Measurements from ENCODE around the gene BCAP31. TPM values are rescaled to one million over a fixed set of nuclear protein-coding genes. Genes with fewer than 3 reads are reported as not detected.

The BCAP31 gene
- total and polyA plus RNA-seq, 2 donors (not counting 1 experiment from before 2014, with no cell fraction given): 59.5 to 117 TPM

DNA sequence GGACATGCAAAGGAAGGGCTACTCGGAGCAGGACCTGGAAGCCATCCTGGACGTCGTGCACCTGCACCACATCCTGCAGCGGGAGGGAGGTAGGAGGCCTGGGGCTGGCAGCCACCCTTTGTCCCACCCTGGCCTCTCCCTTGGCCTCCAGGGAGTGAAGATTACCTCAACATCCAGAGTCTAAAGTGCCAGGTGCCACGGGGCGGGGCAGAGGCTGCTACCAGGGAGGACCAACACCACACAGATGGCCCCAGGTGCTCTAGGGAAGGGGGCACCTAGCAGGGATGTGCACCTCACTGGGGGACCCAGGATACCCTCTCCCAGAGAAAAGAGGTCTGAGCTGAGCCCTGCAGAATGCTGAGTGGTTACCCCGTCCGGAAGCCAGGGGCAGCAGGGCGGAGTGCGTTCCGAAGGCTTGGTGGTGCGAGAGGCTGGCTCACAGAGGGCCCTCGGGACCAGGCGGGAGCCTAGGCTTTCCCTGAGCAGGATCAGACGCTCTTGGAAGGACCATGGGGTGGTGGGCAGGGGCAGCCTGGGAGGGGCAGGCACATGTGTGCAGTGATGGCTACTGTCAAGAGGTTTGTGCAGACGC, 16.5 kb upstream of the BCAP31 start:
- WGBS (ENCODE audit: insufficient coverage): 98% methylated on average over 9 of the region's 16 CpGs
- no peak overlapping the region for H3K4me3 Mint-ChIP-seq
- ChIA-PET CTCF (no interaction called here), POLR2A (no interaction called here)
- ATAC-seq (ENCODE audit: low read depth): no peak
- TF ChIP-seq, protein P1, sequence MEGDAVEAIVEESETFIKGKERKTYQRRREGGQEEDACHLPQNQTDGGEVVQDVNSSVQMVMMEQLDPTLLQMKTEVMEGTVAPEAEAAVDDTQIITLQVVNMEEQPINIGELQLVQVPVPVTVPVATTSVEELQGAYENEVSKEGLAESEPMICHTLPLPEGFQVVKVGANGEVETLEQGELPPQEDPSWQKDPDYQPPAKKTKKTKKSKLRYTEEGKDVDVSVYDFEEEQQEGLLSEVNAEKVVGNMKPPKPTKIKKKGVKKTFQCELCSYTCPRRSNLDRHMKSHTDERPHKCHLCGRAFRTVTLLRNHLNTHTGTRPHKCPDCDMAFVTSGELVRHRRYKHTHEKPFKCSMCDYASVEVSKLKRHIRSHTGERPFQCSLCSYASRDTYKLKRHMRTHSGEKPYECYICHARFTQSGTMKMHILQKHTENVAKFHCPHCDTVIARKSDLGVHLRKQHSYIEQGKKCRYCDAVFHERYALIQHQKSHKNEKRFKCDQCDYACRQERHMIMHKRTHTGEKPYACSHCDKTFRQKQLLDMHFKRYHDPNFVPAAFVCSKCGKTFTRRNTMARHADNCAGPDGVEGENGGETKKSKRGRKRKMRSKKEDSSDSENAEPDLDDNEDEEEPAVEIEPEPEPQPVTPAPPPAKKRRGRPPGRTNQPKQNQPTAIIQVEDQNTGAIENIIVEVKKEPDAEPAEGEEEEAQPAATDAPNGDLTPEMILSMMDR (IDR thresholded peaks at IDR 0.05): no peak
- TF ChIP-seq EZH2 (IDR thresholded peaks at IDR 0.05; ENCODE audit: borderline replicate concordance, insufficient read depth, low read depth, low read length, poor library complexity, severe bottlenecking): no peak
- H3K9me3 Mint-ChIP-seq (ENCODE audit: insufficient read depth): no peaks in the 10 kb centered on the region
- H3K4me1 Mint-ChIP-seq: peaks cover 30% of the 10 kb centered on the region
- H3K27me3 ChIP-seq (replicated peaks in 1 of 4; ENCODE audit: control extremely low read depth in 1 of 4, control insufficient read depth in 3 of 4, insufficient read depth in 4 of 4, low read length in 3 of 4): no peaks in the 10 kb centered on the region
- H3K27me3 Mint-ChIP-seq: no peaks in the 10 kb centered on the region
- DNase-seq: no peak
- H3K27ac Mint-ChIP-seq: no peak overlapping the region
- intact Hi-C loops (cut with micrococcal nuclease): no loop called here
- no peak overlapping the region for H3K4me2 ChIP-seq (replicated peaks; ENCODE audit: low read depth, low read length, poor library complexity, severe bottlenecking)
- H3K4me1 ChIP-seq (ENCODE audit: control insufficient read depth in 2 of 2, insufficient read depth in 2 of 2, low read length in 2 of 2): peaks cover 8 to 55% of the 10 kb centered on the region in 2 donors
- H2AFZ ChIP-seq (ENCODE audit: insufficient read depth, low read depth, low read length, poor library complexity, severe bottlenecking): no peak overlapping the region
- no peaks in the 10 kb centered on the region for H3K9me3 ChIP-seq (ENCODE audit: control extremely low read depth in 1 of 3, control insufficient read depth in 2 of 3, insufficient read depth in 1 of 3, low read length in 2 of 3)
- H3K27ac ChIP-seq (ENCODE audit: low read length in 2 of 2): no peak overlapping the region
- H3K4me3 ChIP-seq (ENCODE audit: control extremely low read depth in 1 of 5, extremely low read depth in 1 of 5, insufficient read depth in 1 of 5, low read depth in 2 of 5, low read length in 4 of 5): no peak overlapping the region
- H3K36me3 ChIP-seq (replicated peaks in 1 of 2; ENCODE audit: control extremely low read depth in 1 of 2, control insufficient read depth in 1 of 2, extremely low read depth in 1 of 2, insufficient read depth in 2 of 2, low read length in 1 of 2): peaks cover 0 to 11% of the 10 kb centered on the region in 2 experiments
- peaks cover 5% of the 10 kb centered on the region for H3K79me2 ChIP-seq (ENCODE audit: control insufficient read depth, insufficient read depth, low read length)
- H4K20me1 ChIP-seq (ENCODE audit: control insufficient read depth, insufficient read depth, low read length, poor library complexity, severe bottlenecking): no peaks in the 10 kb centered on the region
- H3K9ac ChIP-seq (ENCODE audit: low read length): no peak overlapping the region

DNA sequence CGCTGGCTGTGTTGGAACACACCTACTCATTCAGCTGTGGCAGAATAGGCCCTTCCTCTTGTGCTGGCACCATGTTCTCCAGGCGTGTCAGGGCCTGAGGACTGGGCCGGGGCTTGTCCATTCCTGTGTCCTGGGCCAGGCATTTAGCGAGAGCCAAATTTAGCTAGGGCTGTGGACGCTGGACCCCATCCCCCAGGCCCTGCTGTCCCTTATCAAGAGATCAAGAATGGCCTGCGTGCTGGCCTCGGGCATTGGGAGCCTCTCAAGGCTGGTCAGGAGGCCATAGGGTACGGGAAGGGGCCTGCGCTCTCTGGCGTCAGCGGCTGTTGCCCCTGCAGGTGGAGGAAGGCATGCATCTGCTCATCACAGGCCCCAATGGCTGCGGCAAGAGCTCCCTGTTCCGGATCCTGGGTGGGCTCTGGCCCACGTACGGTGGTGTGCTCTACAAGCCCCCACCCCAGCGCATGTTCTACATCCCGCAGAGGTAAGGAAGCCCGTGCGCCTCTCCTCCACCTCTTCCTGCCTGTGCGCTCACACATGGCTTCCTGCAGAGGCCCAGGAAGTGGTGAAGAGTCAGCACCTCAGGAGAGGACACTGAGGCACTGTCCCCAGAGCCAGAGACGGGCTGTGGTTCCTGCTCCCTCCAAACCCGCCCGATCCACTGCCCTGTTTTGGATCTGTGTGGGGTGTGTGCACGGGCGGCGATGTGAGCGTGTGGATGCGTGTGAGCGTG, 15.7 kb upstream of the BCAP31 start:
- Histone ChIP-seq H3K27ac (ENCODE audit: low read length in 2 of 2) (no peak overlapping the region), H3K9ac (ENCODE audit: low read length) (no peak overlapping the region), H4K20me1 (ENCODE audit: control insufficient read depth, insufficient read depth, low read length, poor library complexity, severe bottlenecking) (no peaks in the 10 kb centered on the region), H3K36me3 (replicated peaks in 1 of 2; ENCODE audit: control extremely low read depth in 1 of 2, control insufficient read depth in 1 of 2, extremely low read depth in 1 of 2, insufficient read depth in 2 of 2, low read length in 1 of 2) (peaks cover 0 to 11% of the 10 kb centered on the region in 2 experiments), H3K4me3 (ENCODE audit: control extremely low read depth in 1 of 5, extremely low read depth in 1 of 5, insufficient read depth in 1 of 5, low read depth in 2 of 5, low read length in 4 of 5) (no peak overlapping the region), H3K4me1 (ENCODE audit: control insufficient read depth in 2 of 2, insufficient read depth in 2 of 2, low read length in 2 of 2) (peaks cover 12 to 58% of the 10 kb centered on the region in 2 donors), H3K27me3 (replicated peaks in 1 of 4; ENCODE audit: control extremely low read depth in 1 of 4, control insufficient read depth in 3 of 4, insufficient read depth in 4 of 4, low read length in 3 of 4) (no peaks in the 10 kb centered on the region), H3K79me2 (ENCODE audit: control insufficient read depth, insufficient read depth, low read length) (peaks cover 13% of the 10 kb centered on the region), H3K4me2 (replicated peaks; ENCODE audit: low read depth, low read length, poor library complexity, severe bottlenecking) (peak overlapping the region; percentile 25), H2AFZ (ENCODE audit: insufficient read depth, low read depth, low read length, poor library complexity, severe bottlenecking) (no peak overlapping the region), H3K9me3 (ENCODE audit: control extremely low read depth in 1 of 3, control insufficient read depth in 2 of 3, insufficient read depth in 1 of 3, low read length in 2 of 3) (no peaks in the 10 kb centered on the region)
- Mint-ChIP-seq H3K4me1 (peaks cover 33% of the 10 kb centered on the region), H3K9me3 (ENCODE audit: insufficient read depth) (no peaks in the 10 kb centered on the region), H3K27me3 (no peaks in the 10 kb centered on the region), H3K4me3 (no peak overlapping the region), H3K27ac (no peak overlapping the region)
- TF ChIP-seq EZH2 (IDR thresholded peaks at IDR 0.05; ENCODE audit: borderline replicate concordance, insufficient read depth, low read depth, low read length, poor library complexity, severe bottlenecking): no peak
- TF ChIP-seq, protein P1 (IDR thresholded peaks at IDR 0.05): no peak
- POLR2A ChIA-PET: no interaction called here
- WGBS (ENCODE audit: insufficient coverage): 79% methylated on average over 14 of the region's 29 CpGs
- intact Hi-C loops (cut with micrococcal nuclease): no loop called here
- CTCF ChIA-PET: no interaction called here
- ATAC-seq (ENCODE audit: low read depth): no peak
- no peak for DNase-seq
